SK-N-SH treated with all-trans-retinoic acid at 6 μM for 48 hours (cell line): ENCODE data around the gene THRB.

ENCODE experiments used
- ATAC-seq: fragments of 200-7000 bp; cut with Tn5 transposase; 3 replicates; pipeline ENCODE4 v1.9.1; 2020; ENCODE audit warnings: mild to moderate bottlenecking, moderate library complexity
- ARNTL ChIP-seq: fragments of 450-650 bp; formaldehyde crosslinking; IDR thresholded peaks from 2 replicates; pipeline ENCODE4 v1.5.0; 2020; ENCODE audit warnings: low read depth, mild to moderate bottlenecking, moderate library complexity, borderline replicate concordance
- CREB5 ChIP-seq: fragments of 250-450 bp; sonication (Bioruptor Pico); IDR thresholded peaks from 2 replicates; pipeline ENCODE4 v1.5.1; 2020; ENCODE audit warnings: low read depth, mild to moderate bottlenecking, moderate library complexity
- CSDC2 ChIP-seq: fragments of 250-450 bp; sonication (Bioruptor Pico); IDR thresholded peaks from 2 replicates; pipeline ENCODE4 v1.5.0; 2020; ENCODE audit warnings: mild to moderate bottlenecking, moderate library complexity
- ESRRG ChIP-seq: fragments of 250-450 bp; sonication (Bioruptor Pico); IDR thresholded peaks from 2 replicates; pipeline ENCODE4 v1.6.1; 2021; ENCODE audit warnings: mild to moderate bottlenecking
- GLIS3 ChIP-seq: fragments of 250-450 bp; sonication (Bioruptor Pico); IDR thresholded peaks from 2 replicates; pipeline ENCODE4 v1.5.0; 2020; ENCODE audit warnings: mild to moderate bottlenecking, moderate library complexity
- ISL1 ChIP-seq: fragments of 250-450 bp; sonication (Bioruptor Pico); IDR thresholded peaks from 2 replicates; pipeline ENCODE4 v2.1.2; 2022; ENCODE audit warnings: mild to moderate bottlenecking, moderate library complexity
- OSR1 ChIP-seq: fragments of 250-450 bp; sonication (Bioruptor Pico); IDR thresholded peaks from 2 replicates; pipeline ENCODE4 v1.8.0; 2022; ENCODE audit warnings: moderate library complexity, mild to moderate bottlenecking, inconsistent platforms
- POU6F1 ChIP-seq: fragments of 250-450 bp; sonication (Bioruptor Pico); IDR thresholded peaks from 2 replicates; pipeline ENCODE4 v1.8.0; 2021; ENCODE audit warnings: low read depth, mild to moderate bottlenecking, moderate library complexity, borderline replicate concordance
- PPARA ChIP-seq: fragments of 250-450 bp; sonication (Bioruptor Pico); IDR thresholded peaks from 2 replicates; pipeline ENCODE4 v1.5.0; 2020; ENCODE audit warnings: mild to moderate bottlenecking, borderline replicate concordance
- RARB ChIP-seq: fragments of 250-450 bp; sonication (Bioruptor Pico); IDR thresholded peaks from 2 replicates; pipeline ENCODE4 v1.8.0; 2021; ENCODE audit warnings: mild to moderate bottlenecking, moderate library complexity
- SNAI2 ChIP-seq: fragments of 250-450 bp; sonication (Bioruptor Pico); IDR thresholded peaks from 2 replicates; pipeline ENCODE4 v1.5.0; 2020; ENCODE audit warnings: mild to moderate bottlenecking, moderate library complexity
- TCF4 ChIP-seq: fragments of 250-450 bp; sonication (Bioruptor Pico); IDR thresholded peaks from 2 replicates; pipeline ENCODE4 v1.8.0; 2021; ENCODE audit warnings: mild to moderate bottlenecking, moderate library complexity, borderline replicate concordance
- TOX ChIP-seq: fragments of 250-450 bp; sonication (Bioruptor Pico); IDR thresholded peaks from 2 replicates; pipeline ENCODE4 v1.8.0; 2021; ENCODE audit warnings: mild to moderate bottlenecking, moderate library complexity, borderline replicate concordance
- TSHZ2 ChIP-seq: fragments of 250-450 bp; sonication (Bioruptor Pico); IDR thresholded peaks from 2 replicates; pipeline ENCODE4 v1.5.0; 2020; ENCODE audit warnings: mild to moderate bottlenecking, moderate library complexity
- ZC3H10 ChIP-seq: fragments of 250-450 bp; sonication (Bioruptor Pico); IDR thresholded peaks from 2 replicates; pipeline ENCODE4 v1.5.1; 2021; ENCODE audit warnings: mild to moderate bottlenecking, moderate library complexity
- ZFP3 ChIP-seq: fragments of 250-450 bp; sonication (Bioruptor Pico); IDR thresholded peaks from 2 replicates; pipeline ENCODE4 v1.5.0; 2020; ENCODE audit warnings: mild to moderate bottlenecking, moderate library complexity
- ZFP30 ChIP-seq: fragments of 450-650 bp; formaldehyde crosslinking; IDR thresholded peaks from 2 replicates; pipeline ENCODE4 v1.5.0; 2022; ENCODE audit warnings: mild to moderate bottlenecking, moderate library complexity
- ZNF565 ChIP-seq: fragments of 450-650 bp; formaldehyde crosslinking; conservative IDR thresholded peaks from 2 replicates; pipeline ENCODE4 v1.5.0; 2020; ENCODE audit warnings: low read depth, mild to moderate bottlenecking, moderate library complexity
- ZNF8 ChIP-seq: fragments of 450-650 bp; formaldehyde crosslinking; IDR thresholded peaks from 2 replicates; pipeline ENCODE4 v1.5.0; 2020; ENCODE audit warnings: mild to moderate bottlenecking, moderate library complexity
- TF ChIP-seq, protein P1 (sequence below): fragments of 250-450 bp; sonication (Bioruptor Pico); IDR thresholded peaks from 2 replicates; pipeline ENCODE4 v1.8.0; 2020; ENCODE audit warnings: mild to moderate bottlenecking, moderate library complexity, borderline replicate concordance

The THRB gene

DNA sequence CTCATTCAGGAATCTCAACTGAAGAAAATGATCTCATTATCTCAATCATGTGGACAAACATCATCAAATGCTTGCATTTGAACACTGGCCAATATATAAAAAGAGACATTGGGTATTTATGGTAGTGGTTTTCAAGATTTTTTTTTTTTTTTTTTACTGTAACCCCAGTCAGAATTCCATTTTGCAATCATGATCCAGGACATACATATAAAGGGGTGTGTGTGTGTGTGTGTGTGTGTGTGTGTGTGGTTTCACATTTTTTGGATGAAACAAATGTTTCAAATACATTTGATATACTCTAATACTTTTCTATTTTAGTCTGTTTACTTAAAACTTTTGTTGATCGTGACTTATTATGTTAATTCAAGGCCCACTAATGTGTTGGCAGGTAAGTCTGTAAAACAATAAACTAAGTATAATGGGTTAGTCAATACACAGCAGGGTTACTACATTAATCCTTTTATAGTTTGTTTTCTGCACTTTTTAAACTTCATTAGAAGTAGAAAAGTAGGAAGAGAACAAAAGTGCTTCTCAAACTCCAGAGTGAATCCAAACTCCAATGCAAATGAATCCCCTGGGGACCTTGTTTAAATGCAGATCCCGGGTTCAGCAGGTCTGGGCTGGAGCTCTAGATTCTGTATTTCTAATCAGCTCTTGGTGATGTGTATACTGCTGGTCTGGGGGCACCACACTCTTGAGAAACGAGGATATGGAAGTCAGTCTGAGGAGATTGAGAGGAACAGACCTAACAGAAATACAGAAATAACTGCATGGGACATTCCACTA, 17.6 kb downstream of the THRB start:
- ATAC-seq, result no peak

GRCh38 chr3:24475925-24476324, 18.7 kb downstream of the THRB start:
- ATAC-seq, result no peak
- TF ChIP-seq ISL1 (CRISPR knock-in tag) (no peak), ARNTL (CRISPR knock-in tag) (no peak), GLIS3 (CRISPR knock-in tag) (no peak), ZFP3 (CRISPR knock-in tag) (no peak), ZFP30 (CRISPR knock-in tag) (no peak), ESRRG (CRISPR knock-in tag) (no peak), TSHZ2 (CRISPR knock-in tag) (no peak), CREB5 (CRISPR knock-in tag) (no peak), TOX (no peak), CSDC2 (no peak), ZNF8 (CRISPR knock-in tag) (no peak), ZC3H10 (CRISPR knock-in tag) (no peak), OSR1 (CRISPR knock-in tag) (no peak), TCF4 (no peak)
- TF ChIP-seq, protein P1, sequence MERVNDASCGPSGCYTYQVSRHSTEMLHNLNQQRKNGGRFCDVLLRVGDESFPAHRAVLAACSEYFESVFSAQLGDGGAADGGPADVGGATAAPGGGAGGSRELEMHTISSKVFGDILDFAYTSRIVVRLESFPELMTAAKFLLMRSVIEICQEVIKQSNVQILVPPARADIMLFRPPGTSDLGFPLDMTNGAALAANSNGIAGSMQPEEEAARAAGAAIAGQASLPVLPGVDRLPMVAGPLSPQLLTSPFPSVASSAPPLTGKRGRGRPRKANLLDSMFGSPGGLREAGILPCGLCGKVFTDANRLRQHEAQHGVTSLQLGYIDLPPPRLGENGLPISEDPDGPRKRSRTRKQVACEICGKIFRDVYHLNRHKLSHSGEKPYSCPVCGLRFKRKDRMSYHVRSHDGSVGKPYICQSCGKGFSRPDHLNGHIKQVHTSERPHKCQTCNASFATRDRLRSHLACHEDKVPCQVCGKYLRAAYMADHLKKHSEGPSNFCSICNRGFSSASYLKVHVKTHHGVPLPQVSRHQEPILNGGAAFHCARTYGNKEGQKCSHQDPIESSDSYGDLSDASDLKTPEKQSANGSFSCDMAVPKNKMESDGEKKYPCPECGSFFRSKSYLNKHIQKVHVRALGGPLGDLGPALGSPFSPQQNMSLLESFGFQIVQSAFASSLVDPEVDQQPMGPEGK (CRISPR knock-in tag), result no peak

More for the DNA sequence above, 17.6 kb downstream of the THRB start:
- TF ChIP-seq ZFP30 (CRISPR knock-in tag), result no peak
- TF ChIP-seq RARB, result no peak
- TF ChIP-seq ZFP3 (CRISPR knock-in tag), result no peak
- no peak for TF ChIP-seq ISL1 (CRISPR knock-in tag)
- no peak for TF ChIP-seq TOX
- TF ChIP-seq, protein P1 (CRISPR knock-in tag), result no peak
- TF ChIP-seq ESRRG (CRISPR knock-in tag), result no peak
- TF ChIP-seq CSDC2, result no peak
- TF ChIP-seq OSR1 (CRISPR knock-in tag), result no peak
- no peak for TF ChIP-seq TSHZ2 (CRISPR knock-in tag)

DNA sequence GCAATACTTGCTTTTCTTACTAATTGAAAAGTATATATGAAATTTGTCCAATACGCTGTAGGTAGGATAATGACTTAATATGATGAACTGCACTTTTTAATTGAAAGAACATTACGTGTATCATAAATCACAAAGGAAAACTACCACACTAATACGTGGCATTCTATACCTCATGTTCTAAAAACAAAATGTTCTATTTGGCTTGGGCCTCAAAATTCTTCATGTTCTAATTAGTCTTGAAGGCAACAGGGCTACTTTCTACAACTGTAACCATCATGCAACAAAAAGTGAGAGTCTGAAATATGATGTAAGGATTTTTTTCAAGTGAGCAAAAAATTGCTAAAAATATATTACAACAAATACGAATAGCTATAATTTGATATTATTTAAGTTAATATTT, 19.8 kb downstream of the THRB start:
- no peak for ATAC-seq
- no peak for TF ChIP-seq SNAI2
- TF ChIP-seq ZNF565 (CRISPR knock-in tag), result no peak
- TF ChIP-seq TSHZ2 (CRISPR knock-in tag), result no peak
- no peak for TF ChIP-seq PPARA (CRISPR knock-in tag)
- TF ChIP-seq CSDC2, result no peak
- TF ChIP-seq POU6F1 (CRISPR knock-in tag), result no peak
